Natural killer cell (primary cell): ENCODE measurements around the gene NPPB. TPM values are rescaled to one million over a fixed set of nuclear protein-coding genes. Genes with fewer than 3 reads are reported as not detected.

Experiments
- ATAC-seq, 3 donors: fragments of 150-1000 bp in 2 of 3; fragments of 200-7000 bp in 1 of 3; cut with Tn5 transposase; 1 replicate in 1 of 3; 2 replicates in 2 of 3; pipeline ENCODE4 v1.10.0; 2021; ENCODE audit warnings: mild to moderate bottlenecking in 2 of 3, moderate library complexity in 2 of 3
- DNase-seq, 2 donors: peaks; one replicate each; pipeline versions ENCODE4 v3.0.0 to v3.0.0-alpha.2; 2013 to 2021; ENCODE audit warnings: mixed read lengths in 1 of 2
- H3K27ac ChIP-seq: one replicate; pipeline ENCODE4 v1.5.1; 2013; ENCODE audit warnings: mild to moderate bottlenecking, low read length
- H3K27me3 ChIP-seq: one replicate; pipeline ENCODE4 v1.6.1; 2013; ENCODE audit warnings: low read length; ENCODE audit not compliant: control insufficient read depth, insufficient read depth
- H3K36me3 ChIP-seq: one replicate; pipeline ENCODE4 v1.6.1; 2013; ENCODE audit warnings: low read length; ENCODE audit not compliant: control insufficient read depth, insufficient read depth
- H3K4me1 ChIP-seq: one replicate; pipeline ENCODE4 v1.6.1; 2013; ENCODE audit warnings: low read length; ENCODE audit not compliant: control insufficient read depth, insufficient read depth
- H3K4me3 ChIP-seq: one replicate; pipeline ENCODE4 v1.5.1; 2013; ENCODE audit warnings: low read length
- H3K9me3 ChIP-seq: one replicate; pipeline ENCODE4 v1.6.1; 2013; ENCODE audit warnings: low read length; ENCODE audit not compliant: control insufficient read depth, insufficient read depth
- H3K27ac Mint-ChIP-seq, 2 donors: one replicate each; pipeline ENCODE4 v1.8.0; 2022; ENCODE audit warnings: mild to moderate bottlenecking in 2 of 2, mixed read lengths in 2 of 2, moderate library complexity in 1 of 2
- H3K27me3 Mint-ChIP-seq, 2 donors: one replicate each; pipeline ENCODE4 v1.8.0; 2022; ENCODE audit warnings: low read depth in 2 of 2, mixed read lengths in 2 of 2
- H3K36me3 Mint-ChIP-seq: one replicate; pipeline ENCODE4 v1.8.0; 2022; ENCODE audit warnings: mixed read lengths
- H3K4me1 Mint-ChIP-seq, 2 donors: one replicate each; pipeline ENCODE4 v1.8.0; 2022; ENCODE audit warnings: mixed read lengths in 2 of 2
- H3K4me3 Mint-ChIP-seq: one replicate; pipeline ENCODE4 v1.8.0; 2022; ENCODE audit warnings: mild to moderate bottlenecking, moderate library complexity, mixed read lengths
- H3K9me3 Mint-ChIP-seq, 2 donors: one replicate each; pipeline ENCODE4 v1.8.0; 2022; ENCODE audit warnings: mixed read lengths in 2 of 2
- CTCF ChIP-seq: fragments of 200-600 bp; IDR thresholded peaks from one replicate; pipeline ENCODE4 v1.8.0; 2022; ENCODE audit warnings: antibody characterized with exemption
- WGBS: methylation state at CpG from one replicate; pipeline ENCODE4 v1.1.7; 2013; ENCODE audit warnings: missing lambda C conversion rate; ENCODE audit not compliant: insufficient coverage; 5-methylcytosine and 5-hydroxymethylcytosine counted together
- intact Hi-C: fragments of 100-400 bp; cut with micrococcal nuclease; formaldehyde crosslinking; loops from one replicate; pipeline ENCODE4 v1.14.2; 2022
- total RNA-seq, 4 donors: library from RNA; stranded (reverse); fragments of 120-200 nt in 1 of 4; gene quantifications; one replicate each; pipeline versions ENCODE4 v1.2.3 to v1.2.4, GENCODE V29; 2013 to 2022

The NPPB gene
- total RNA-seq, 3 donors from 2014 or later (not counting 1 experiment from before 2014, with no cell fraction given) = not detected

- WGBS = 82% methylated on average over 5 of the region's 5 CpGs
- DNase-seq (no peak), ATAC-seq (no peak)
- peaks cover 4 to 5% of the 10 kb centered on the region in 2 donors for H3K4me1 Mint-ChIP-seq
- TF ChIP-seq CTCF = no peak
- H3K36me3 Mint-ChIP-seq = peaks cover 7% of the 10 kb centered on the region
- Histone ChIP-seq H3K9me3 (no peaks in the 10 kb centered on the region), H3K27ac (no peak overlapping the region), H3K4me1 (peaks cover 7% of the 10 kb centered on the region), H3K27me3 (no peaks in the 10 kb centered on the region), H3K4me3 (no peak overlapping the region), H3K36me3 (peaks cover 34% of the 10 kb centered on the region)
- H3K4me3 Mint-ChIP-seq = no peak overlapping the region
- intact Hi-C loops = no loop called here
- no peaks in the 10 kb centered on the region for H3K27me3 Mint-ChIP-seq
- H3K27ac Mint-ChIP-seq = no peak overlapping the region
- no peaks in the 10 kb centered on the region for H3K9me3 Mint-ChIP-seq
These were observed 45.7 kb downstream of the NPPB start for GRCh38 chr1:11813021-11813420.

Other genes with a start within 250 kb of the NPPB start
- gene FBXO2, start 204.5 kb downstream of the NPPB start, total RNA-seq = 1 to 10 TPM; 5.9 to 7.9 (median 6.7) TPM
- gene FBXO44, start 204.1 kb downstream of the NPPB start, total RNA-seq = 10 to 100 TPM; 57.6 to 79.1 (median 69.8) TPM
- 10 to 100 TPM; 22.6 to 38.0 (median 28.1) TPM for gene FBXO6, start 194.7 kb downstream of the NPPB start, total RNA-seq
- gene MAD2L2, start 177.8 kb downstream of the NPPB start, total RNA-seq = 10 to 100 TPM; 50.6 to 66.0 (median 60.4) TPM
- 10 to 100 TPM; 10.9 to 24.9 (median 12.1) TPM for gene DRAXIN, start 167.2 kb downstream of the NPPB start, total RNA-seq
- gene AGTRAP, start 122.8 kb downstream of the NPPB start, total RNA-seq = 100 to 1,000 TPM in 2 of 3 donors, 10 to 100 TPM in 1; 94.6 to 122 (median 104) TPM
- gene C1orf167, start 96.8 kb downstream of the NPPB start, total RNA-seq = under 1 TPM in 1 of 3 donors, not detected in 2; 0.15 TPM
- 10 to 100 TPM; 61.8 to 78.4 (median 69.5) TPM for gene MTHFR, start 53.0 kb downstream of the NPPB start, total RNA-seq
- gene CLCN6, start 52.8 kb downstream of the NPPB start, total RNA-seq = 10 to 100 TPM; 21.4 to 28.6 (median 25.6) TPM
- not detected for gene NPPA, start 11.2 kb downstream of the NPPB start, total RNA-seq
- 10 to 100 TPM; 32.0 to 44.8 (median 40.4) TPM for gene KIAA2013, start 67.5 kb upstream of the NPPB start, total RNA-seq
- 10 to 100 TPM; 69.8 to 80.5 (median 80.4) TPM for gene PLOD1, start 75.8 kb upstream of the NPPB start, total RNA-seq
- gene MFN2, start 121.5 kb upstream of the NPPB start, total RNA-seq = 10 to 100 TPM; 54.7 to 65.9 (median 55.8) TPM
- 10 to 100 TPM; 27.2 to 28.5 (median 27.9) TPM for gene MIIP, start 160.6 kb upstream of the NPPB start, total RNA-seq
- 1 to 10 TPM in 1 of 3 donors, under 1 TPM in 2; 0.34 to 1.7 (median 0.50) TPM for gene TNFRSF8, start 204.4 kb upstream of the NPPB start, total RNA-seq